Muscle of leg (tissue), 11 donors: ENCODE measurements around the gene TSPAN3. TPM values are rescaled to one million over a fixed set of nuclear protein-coding genes. Genes with fewer than 3 reads are reported as not detected.
A peak's percentile ranks its signal among the peaks of the same experiment; 100 is the strongest.

Experiments
- DNase-seq: peaks from one replicate; pipeline ENCODE4 v3.0.0; 2013
- H3K27ac ChIP-seq: one replicate; pipeline ENCODE4 v1.5.1; 2013; ENCODE audit warnings: mild to moderate bottlenecking, low read length, control low read depth
- H3K27me3 ChIP-seq: one replicate; pipeline ENCODE4 v1.6.1; 2013; ENCODE audit warnings: low read length; ENCODE audit not compliant: control insufficient read depth, insufficient read depth
- H3K36me3 ChIP-seq: one replicate; pipeline ENCODE4 v1.6.1; 2013; ENCODE audit warnings: low read length; ENCODE audit not compliant: control insufficient read depth, insufficient read depth
- H3K4me1 ChIP-seq: one replicate; pipeline ENCODE4 v1.6.1; 2013; ENCODE audit warnings: low read length; ENCODE audit not compliant: control insufficient read depth, insufficient read depth
- H3K4me3 ChIP-seq: one replicate; pipeline ENCODE4 v1.5.1; 2013; ENCODE audit warnings: low read length, control low read depth
- H3K9me3 ChIP-seq: replicated peaks from 2 replicates; pipeline ENCODE4 v1.6.1; 2013; ENCODE audit warnings: low read depth, low read length; ENCODE audit not compliant: control insufficient read depth
- WGBS: methylation state at CpG from one replicate; pipeline ENCODE4 v1.1.5; 2013; ENCODE audit warnings: missing lambda C conversion rate; ENCODE audit not compliant: insufficient coverage; 5-methylcytosine and 5-hydroxymethylcytosine counted together
- polyA plus RNA-seq, 8 donors: library from polyadenylated mRNA; unstranded; fragments of 120-200 nt; gene quantifications; one replicate each; pipeline versions ENCODE4 v1.2.1 to v1.2.3, GENCODE V29; 2013; ENCODE audit warnings: inconsistent platforms in 1 of 8, low replicate concordance in 1 of 8; ENCODE audit not compliant: insufficient read length in 8 of 8, insufficient read depth in 1 of 8
- total RNA-seq: library from RNA; stranded (reverse); fragments of 120-200 nt; gene quantifications from one replicate; pipeline ENCODE4 v1.2.4, GENCODE V29; 2013

TSPAN3 gene
- total and polyA plus RNA-seq, 9 donors: 343 to 425 (median 398) TPM

- no peak overlapping the region for H3K4me3 ChIP-seq
- no peaks in the 10 kb centered on the region for H3K4me1 ChIP-seq
- no peaks in the 10 kb centered on the region for H3K9me3 ChIP-seq
- H3K27me3 ChIP-seq: no peaks in the 10 kb centered on the region
- no peak for DNase-seq
- H3K36me3 ChIP-seq: no peaks in the 10 kb centered on the region
- no peak overlapping the region for H3K27ac ChIP-seq
- WGBS: 74% methylated on average over 4 of the region's 4 CpGs
Observed at GRCh38 chr15:77010312-77010686, 60.6 kb downstream of the TSPAN3 start.

GRCh38 chr15:77009646-77010311, 61.1 kb downstream of the TSPAN3 start:
- DNase-seq: no peak
- Histone ChIP-seq H3K4me3 (no peak overlapping the region), H3K27me3 (no peaks in the 10 kb centered on the region), H3K4me1 (no peaks in the 10 kb centered on the region), H3K36me3 (no peaks in the 10 kb centered on the region), H3K27ac (no peak overlapping the region), H3K9me3 (no peaks in the 10 kb centered on the region)
- 75% methylated on average over 14 of the region's 14 CpGs for WGBS

GRCh38 chr15:77009176-77009575, 61.7 kb downstream of the TSPAN3 start:
- H3K4me1 ChIP-seq: no peaks in the 10 kb centered on the region
- no peaks in the 10 kb centered on the region for H3K9me3 ChIP-seq
- H3K4me3 ChIP-seq: no peak overlapping the region
- DNase-seq: no peak
- no peak overlapping the region for H3K27ac ChIP-seq
- H3K27me3 ChIP-seq: no peaks in the 10 kb centered on the region
- WGBS: 79% methylated on average over 4 of the region's 6 CpGs
- no peaks in the 10 kb centered on the region for H3K36me3 ChIP-seq

GRCh38 chr15:77004189-77004588, 66.7 kb downstream of the TSPAN3 start:
- Histone ChIP-seq H3K27ac (no peak overlapping the region), H3K36me3 (no peaks in the 10 kb centered on the region), H3K9me3 (no peaks in the 10 kb centered on the region), H3K27me3 (no peaks in the 10 kb centered on the region), H3K4me3 (no peak overlapping the region), H3K4me1 (peaks cover 3% of the 10 kb centered on the region)
- DNase-seq: peak; percentile 75
- 76% methylated on average over 4 of the region's 4 CpGs for WGBS

GRCh38 chr15:77002954-77003912, 67.7 kb downstream of the TSPAN3 start:
- H3K36me3 ChIP-seq: no peaks in the 10 kb centered on the region
- H3K27me3 ChIP-seq: no peaks in the 10 kb centered on the region
- H3K27ac ChIP-seq: no peak overlapping the region
- DNase-seq: peak; percentile 68
- H3K9me3 ChIP-seq: no peaks in the 10 kb centered on the region
- no peak overlapping the region for H3K4me3 ChIP-seq
- 77% methylated on average over 6 of the region's 16 CpGs for WGBS
- H3K4me1 ChIP-seq: peaks cover 3% of the 10 kb centered on the region

GRCh38 chr15:77002436-77002835, 68.5 kb downstream of the TSPAN3 start:
- Histone ChIP-seq H3K4me3 (no peak overlapping the region), H3K36me3 (no peaks in the 10 kb centered on the region), H3K9me3 (no peaks in the 10 kb centered on the region), H3K4me1 (peaks cover 3% of the 10 kb centered on the region), H3K27ac (no peak overlapping the region), H3K27me3 (no peaks in the 10 kb centered on the region)
- no peak for DNase-seq
- 86% methylated on average over 4 of the region's 7 CpGs for WGBS

- Histone ChIP-seq H3K9me3 (no peaks in the 10 kb centered on the region), H3K27me3 (no peaks in the 10 kb centered on the region), H3K4me1 (peaks cover 3% of the 10 kb centered on the region), H3K4me3 (no peak overlapping the region), H3K36me3 (no peaks in the 10 kb centered on the region), H3K27ac (no peak overlapping the region)
- DNase-seq: no peak
- WGBS: 39% methylated on average over 2 of the region's 4 CpGs
Observed at GRCh38 chr15:77001966-77002365, 68.9 kb downstream of the TSPAN3 start.

GRCh38 chr15:77001351-77001750, 69.6 kb downstream of the TSPAN3 start:
- H3K27ac ChIP-seq: no peak overlapping the region
- H3K4me1 ChIP-seq: peaks cover 9% of the 10 kb centered on the region
- no peaks in the 10 kb centered on the region for H3K9me3 ChIP-seq
- WGBS: 68% methylated on average over 4 of the region's 4 CpGs
- H3K4me3 ChIP-seq: no peak overlapping the region
- no peaks in the 10 kb centered on the region for H3K27me3 ChIP-seq
- H3K36me3 ChIP-seq: no peaks in the 10 kb centered on the region
- no peak for DNase-seq

GRCh38 chr15:76999996-77000395, 70.9 kb downstream of the TSPAN3 start:
- peaks cover 21% of the 10 kb centered on the region for H3K4me1 ChIP-seq
- no peaks in the 10 kb centered on the region for H3K9me3 ChIP-seq
- no peak overlapping the region for H3K27ac ChIP-seq
- H3K27me3 ChIP-seq: no peaks in the 10 kb centered on the region
- H3K36me3 ChIP-seq: no peaks in the 10 kb centered on the region
- no peak overlapping the region for H3K4me3 ChIP-seq
- DNase-seq: no peak
- WGBS: 88% methylated on average over 2 of the region's 2 CpGs

- no peak overlapping the region for H3K4me3 ChIP-seq
- H3K27ac ChIP-seq: no peak overlapping the region
- H3K9me3 ChIP-seq: no peaks in the 10 kb centered on the region
- 59% methylated on average over 6 of the region's 8 CpGs for WGBS
- H3K4me1 ChIP-seq: peaks cover 26% of the 10 kb centered on the region
- DNase-seq: no peak
- H3K27me3 ChIP-seq: no peaks in the 10 kb centered on the region
- H3K36me3 ChIP-seq: no peaks in the 10 kb centered on the region
Observed at GRCh38 chr15:76998663-76999285, 72.1 kb downstream of the TSPAN3 start.
